Measurements from ENCODE around the gene HEXIM2.
A peak's percentile ranks its signal among the peaks of the same experiment; 100 is the strongest.
"Not testable (repeated sequence)": the region's sequence is repeated elsewhere in the genome, so short reads cannot be mapped to it uniquely, and the experiment has no call there.

HEXIM2 gene

GRCh38 chr17:45123076-45123770, 38.5 kb upstream of the HEXIM2 start:
- H3K27ac Mint-ChIP-seq, result no peak overlapping the region
- H3K27me3 Mint-ChIP-seq, result peaks cover 2% of the 10 kb centered on the region
- no peak for DNase-seq
- H3K4me1 Mint-ChIP-seq, result peaks cover 5% of the 10 kb centered on the region
- ATAC-seq, result no peak
- no peak overlapping the region for H3K4me3 Mint-ChIP-seq
- no peaks in the 10 kb centered on the region for H3K9me3 Mint-ChIP-seq
- no peaks in the 10 kb centered on the region for H3K36me3 Mint-ChIP-seq (ENCODE audit: low read depth)

GRCh38 chr17:45123930-45124796, 37.5 kb upstream of the HEXIM2 start:
- ATAC-seq (peak; percentile 78), DNase-seq (peak; percentile 37)
- Mint-ChIP-seq H3K4me1 (peaks cover 5% of the 10 kb centered on the region), H3K27ac (no peak overlapping the region), H3K9me3 (no peaks in the 10 kb centered on the region), H3K4me3 (no peak overlapping the region), H3K27me3 (peaks cover 2% of the 10 kb centered on the region), H3K36me3 (ENCODE audit: low read depth) (no peaks in the 10 kb centered on the region)

- H3K4me1 Mint-ChIP-seq; H3K27ac Mint-ChIP-seq; H3K27me3 Mint-ChIP-seq; H3K4me3 Mint-ChIP-seq; ATAC-seq; H3K36me3 Mint-ChIP-seq (ENCODE audit: low read depth); H3K9me3 Mint-ChIP-seq; DNase-seq: not testable (repeated sequence)
Observed at GRCh38 chr17:45124797-45125122, 36.9 kb upstream of the HEXIM2 start.

- no peak overlapping the region for H3K27ac Mint-ChIP-seq
- peaks cover 2% of the 10 kb centered on the region for H3K27me3 Mint-ChIP-seq
- ATAC-seq, result no peak
- peaks cover 5% of the 10 kb centered on the region for H3K4me1 Mint-ChIP-seq
- no peak overlapping the region for H3K4me3 Mint-ChIP-seq
- no peaks in the 10 kb centered on the region for H3K9me3 Mint-ChIP-seq
- DNase-seq, result no peak
- H3K36me3 Mint-ChIP-seq (ENCODE audit: low read depth), result no peaks in the 10 kb centered on the region
Observed at GRCh38 chr17:45125509-45125908, 36.2 kb upstream of the HEXIM2 start.

- Mint-ChIP-seq H3K9me3 (no peaks in the 10 kb centered on the region), H3K36me3 (ENCODE audit: low read depth) (no peaks in the 10 kb centered on the region), H3K4me1 (peaks cover 5% of the 10 kb centered on the region), H3K4me3 (no peak overlapping the region), H3K27ac (no peak overlapping the region), H3K27me3 (peaks cover 8% of the 10 kb centered on the region)
- ATAC-seq (no peak), DNase-seq (no peak)
Observed at GRCh38 chr17:45127207-45127547, 34.5 kb upstream of the HEXIM2 start.

GRCh38 chr17:45127548-45128300, 34.0 kb upstream of the HEXIM2 start:
- DNase-seq, result no peak
- Mint-ChIP-seq H3K9me3 (no peaks in the 10 kb centered on the region), H3K4me1 (peaks cover 5% of the 10 kb centered on the region), H3K27me3 (peaks cover 8% of the 10 kb centered on the region), H3K36me3 (ENCODE audit: low read depth) (no peaks in the 10 kb centered on the region), H3K27ac (no peak overlapping the region), H3K4me3 (no peak overlapping the region)
- no peak for ATAC-seq

- ATAC-seq (no peak), DNase-seq (no peak)
- H3K36me3 Mint-ChIP-seq (ENCODE audit: low read depth), result no peaks in the 10 kb centered on the region
- peaks cover 8% of the 10 kb centered on the region for H3K27me3 Mint-ChIP-seq
- no peaks in the 10 kb centered on the region for H3K9me3 Mint-ChIP-seq
- no peak overlapping the region for H3K4me3 Mint-ChIP-seq
- H3K27ac Mint-ChIP-seq, result no peak overlapping the region
- H3K4me1 Mint-ChIP-seq, result peaks cover 7% of the 10 kb centered on the region
Observed at GRCh38 chr17:45128331-45128730, 33.3 kb upstream of the HEXIM2 start.

GRCh38 chr17:45128989-45129388, 32.7 kb upstream of the HEXIM2 start:
- H3K4me3 Mint-ChIP-seq, result no peak overlapping the region
- DNase-seq (no peak), ATAC-seq (no peak)
- H3K27ac Mint-ChIP-seq, result no peak overlapping the region
- H3K36me3 Mint-ChIP-seq (ENCODE audit: low read depth), result no peaks in the 10 kb centered on the region
- no peaks in the 10 kb centered on the region for H3K9me3 Mint-ChIP-seq
- peaks cover 9% of the 10 kb centered on the region for H3K4me1 Mint-ChIP-seq
- H3K27me3 Mint-ChIP-seq, result peaks cover 8% of the 10 kb centered on the region

- Mint-ChIP-seq H3K36me3 (ENCODE audit: low read depth) (no peaks in the 10 kb centered on the region), H3K9me3 (no peaks in the 10 kb centered on the region), H3K27me3 (peaks cover 8% of the 10 kb centered on the region), H3K27ac (no peak overlapping the region), H3K4me3 (no peak overlapping the region), H3K4me1 (peaks cover 6% of the 10 kb centered on the region)
- no peak for DNase-seq
- ATAC-seq, result no peak
Observed at GRCh38 chr17:45129426-45129939, 32.2 kb upstream of the HEXIM2 start.

GRCh38 chr17:45129940-45130680, 31.6 kb upstream of the HEXIM2 start:
- Mint-ChIP-seq H3K4me1 (peaks cover 5% of the 10 kb centered on the region), H3K4me3 (no peak overlapping the region), H3K27me3 (peaks cover 8% of the 10 kb centered on the region), H3K36me3 (ENCODE audit: low read depth) (no peaks in the 10 kb centered on the region), H3K9me3 (no peaks in the 10 kb centered on the region), H3K27ac (no peak overlapping the region)
- no peak for ATAC-seq
- DNase-seq, result no peak

GRCh38 chr17:45130681-45131615, 30.7 kb upstream of the HEXIM2 start:
- H3K4me3 Mint-ChIP-seq, result peak overlapping the region; percentile 43
- H3K27ac Mint-ChIP-seq, result no peak overlapping the region
- H3K4me1 Mint-ChIP-seq, result peaks cover 11% of the 10 kb centered on the region
- no peaks in the 10 kb centered on the region for H3K36me3 Mint-ChIP-seq (ENCODE audit: low read depth)
- no peaks in the 10 kb centered on the region for H3K9me3 Mint-ChIP-seq
- no peak for DNase-seq
- peaks cover 8% of the 10 kb centered on the region for H3K27me3 Mint-ChIP-seq
- no peak for ATAC-seq

GRCh38 chr17:45131616-45132319, 29.9 kb upstream of the HEXIM2 start:
- Mint-ChIP-seq H3K4me1 (peaks cover 17% of the 10 kb centered on the region), H3K9me3 (no peaks in the 10 kb centered on the region), H3K27me3 (peaks cover 8% of the 10 kb centered on the region), H3K4me3 (peak overlapping the region; percentile 48), H3K36me3 (ENCODE audit: low read depth) (no peaks in the 10 kb centered on the region), H3K27ac (no peak overlapping the region)
- ATAC-seq (peak; percentile 1), DNase-seq (peak; percentile 69)

GRCh38 chr17:45132320-45132571, 29.4 kb upstream of the HEXIM2 start, which contains the start of gene PLCD3:
TSS of gene PLCD3 (minus strand) at chr17:45132515. CDS start at chr17:45132410, 105 bp downstream.
- DNase-seq (peak; percentile 24), ATAC-seq (peak; percentile 26)
- peaks cover 17% of the 10 kb centered on the region for H3K4me1 Mint-ChIP-seq
- peaks cover 8% of the 10 kb centered on the region for H3K27me3 Mint-ChIP-seq
- peak within 1 kb of the TSS; percentile 31 for H3K27ac Mint-ChIP-seq
- peak within 1 kb of the TSS; percentile 82 for H3K4me3 Mint-ChIP-seq
- H3K36me3 Mint-ChIP-seq (ENCODE audit: low read depth), result no peaks in the 10 kb centered on the region
- no peaks in the 10 kb centered on the region for H3K9me3 Mint-ChIP-seq
